GM23338 (cell line): Measurements from ENCODE around the gene GRID2. TPM values are rescaled to one million over a fixed set of nuclear protein-coding genes. Genes with fewer than 3 reads are reported as not detected.

Experiments used
- ATAC-seq: fragments of 200-7000 bp; cut with Tn5 transposase; 3 replicates; pipeline ENCODE4 v1.9.1; 2020
- DNase-seq: peaks from one replicate; pipeline ENCODE4 v3.0.0-alpha.2; 2015; ENCODE audit warnings: low spot score
- H2AFZ ChIP-seq: fragments of 200-600 bp; sonication (generic); 2 replicates; pipeline ENCODE4 v1.8.0; 2016; ENCODE audit warnings: antibody characterized with exemption, mild to moderate bottlenecking, moderate library complexity
- H3F3A ChIP-seq: fragments of 200-600 bp; sonication (generic); replicated peaks from 2 replicates; pipeline ENCODE4 v1.8.0; 2017; ENCODE audit warnings: antibody characterized with exemption, mixed run types, low read depth
- H3K27ac ChIP-seq: fragments of 200-600 bp; sonication (generic); 2 replicates; pipeline ENCODE4 v1.6.1; 2016; ENCODE audit warnings: low read depth
- H3K27me3 ChIP-seq: fragments of 200-600 bp; sonication (generic); 2 replicates; pipeline ENCODE4 v1.8.0; 2016; ENCODE audit warnings: mild to moderate bottlenecking, mixed run types, moderate library complexity; ENCODE audit not compliant: insufficient read depth
- H3K36me3 ChIP-seq: fragments of 200-600 bp; sonication (generic); 2 replicates; pipeline ENCODE4 v1.8.0; 2016; ENCODE audit warnings: mild to moderate bottlenecking; ENCODE audit not compliant: insufficient read depth
- H3K4me1 ChIP-seq: fragments of 200-600 bp; sonication (generic); 2 replicates; pipeline ENCODE4 v1.8.0; 2016; ENCODE audit warnings: mild to moderate bottlenecking, moderate library complexity; ENCODE audit not compliant: insufficient read depth
- H3K4me2 ChIP-seq: fragments of 200-600 bp; sonication (generic); 2 replicates; pipeline ENCODE4 v1.7.1; 2017; ENCODE audit warnings: mixed run types
- H3K4me3 ChIP-seq: fragments of 200-600 bp; sonication (generic); 2 replicates; pipeline ENCODE4 v1.6.1; 2016; ENCODE audit warnings: mixed run types
- H3K79me2 ChIP-seq: fragments of 200-600 bp; sonication (generic); replicated peaks from 2 replicates; pipeline ENCODE4 v1.8.0; 2017; ENCODE audit warnings: mild to moderate bottlenecking; ENCODE audit not compliant: insufficient read depth
- H3K9me2 ChIP-seq: fragments of 200-600 bp; sonication (generic); 2 replicates; pipeline ENCODE4 v1.8.0; 2017; ENCODE audit not compliant: insufficient read depth
- H4K20me1 ChIP-seq: fragments of 200-600 bp; sonication (generic); replicated peaks from 2 replicates; pipeline ENCODE4 v1.8.0; 2017; ENCODE audit warnings: mild to moderate bottlenecking; ENCODE audit not compliant: insufficient read depth
- H3K27ac Mint-ChIP-seq: 2 replicates; pipeline ENCODE4 v1.8.0; 2020; ENCODE audit warnings: inconsistent platforms, mild to moderate bottlenecking, moderate library complexity, mixed read lengths
- H3K27me3 Mint-ChIP-seq: 3 replicates; pipeline ENCODE4 v1.8.0; 2022; ENCODE audit warnings: low read depth, mild to moderate bottlenecking, moderate library complexity, mixed read lengths, inconsistent platforms; ENCODE audit not compliant: insufficient read depth, poor library complexity
- H3K36me3 Mint-ChIP-seq: 3 replicates; pipeline ENCODE4 v1.8.0; 2021; ENCODE audit warnings: low read depth, mild to moderate bottlenecking, inconsistent platforms, moderate library complexity, mixed read lengths
- H3K4me1 Mint-ChIP-seq: 3 replicates; pipeline ENCODE4 v1.8.0; 2020; ENCODE audit warnings: mild to moderate bottlenecking, inconsistent platforms, mixed read lengths
- H3K4me3 Mint-ChIP-seq: 3 replicates; pipeline ENCODE4 v1.8.0; 2021; ENCODE audit warnings: moderate library complexity, mild to moderate bottlenecking, inconsistent platforms, mixed read lengths
- H3K9me3 Mint-ChIP-seq: 3 replicates; pipeline ENCODE4 v1.8.0; 2020; ENCODE audit warnings: moderate library complexity, mild to moderate bottlenecking, inconsistent platforms, mixed read lengths
- CREB1 ChIP-seq: fragments of 250-450 bp; sonication (Bioruptor Pico); IDR thresholded peaks from 2 replicates; pipeline ENCODE4 v1.5.0; 2020; ENCODE audit warnings: low read depth, mild to moderate bottlenecking, moderate library complexity
- ETS1 ChIP-seq: IDR thresholded peaks from 2 replicates; pipeline ENCODE4 v1.6.1; 2016; ENCODE audit warnings: antibody characterized with exemption
- EZH2 ChIP-seq: fragments of 200-600 bp; sonication (generic); IDR thresholded peaks from one replicate; pipeline ENCODE4 v1.8.0; 2017; ENCODE audit warnings: antibody characterized with exemption, mild to moderate bottlenecking, low read depth; ENCODE audit not compliant: unreplicated experiment
- EZH2phosphoT487 ChIP-seq: fragments of 200-600 bp; sonication (generic); IDR thresholded peaks from one replicate; pipeline ENCODE4 v1.8.1; 2018; ENCODE audit warnings: antibody characterized with exemption; ENCODE audit not compliant: unreplicated experiment
- JUNB ChIP-seq: IDR thresholded peaks from one replicate; pipeline ENCODE4 v1.6.1; 2016; ENCODE audit warnings: antibody characterized with exemption; ENCODE audit not compliant: unreplicated experiment
- NANOG ChIP-seq: IDR thresholded peaks from 2 replicates; pipeline ENCODE4 v1.6.1; 2016; ENCODE audit warnings: antibody characterized with exemption, borderline replicate concordance
- POLR2AphosphoS5 ChIP-seq: IDR thresholded peaks from 2 replicates; pipeline ENCODE4 v1.6.1; 2016; ENCODE audit warnings: antibody characterized with exemption, low read depth
- STAT1 ChIP-seq: IDR thresholded peaks from one replicate; pipeline ENCODE4 v1.6.1; 2016; ENCODE audit warnings: antibody characterized with exemption; ENCODE audit not compliant: unreplicated experiment
- ZNF114 ChIP-seq: fragments of 250-450 bp; sonication (Bioruptor Pico); IDR thresholded peaks from 2 replicates; pipeline ENCODE4 v1.5.0; 2020; ENCODE audit warnings: mild to moderate bottlenecking, moderate library complexity
- ZNF331 ChIP-seq: fragments of 250-450 bp; sonication (Bioruptor Pico); IDR thresholded peaks from 2 replicates; pipeline ENCODE4 v1.5.0; 2020; ENCODE audit warnings: low read depth, mild to moderate bottlenecking, moderate library complexity
- ZNF462 ChIP-seq: fragments of 250-450 bp; sonication (Bioruptor Pico); IDR thresholded peaks from 2 replicates; pipeline ENCODE4 v1.5.0; 2020; ENCODE audit warnings: mild to moderate bottlenecking, moderate library complexity
- polyA plus RNA-seq: library from polyadenylated mRNA; unstranded; fragments of >200 nt; fragmentation: Nextera tagmentation; extraction: Ambion mirVana; gene quantifications from 2 replicates; pipeline ENCODE4 v1.2.1, GENCODE V29; 2016
- total RNA-seq: library from RNA; depleted of rRNA; stranded (reverse); fragments of >200 nt; shearing (Covaris generic); gene quantifications from 2 replicates; pipeline ENCODE4 v1.2.3, GENCODE V29; 2014

GRID2 gene
- total and polyA plus RNA-seq, 2 experiments from 2014 or later: 19.9 to 65.4 TPM

GRCh38 chr4:93116624-93117023 is 812.9 kb downstream of the GRID2 start (continued):
- TF ChIP-seq ZNF462 (CRISPR knock-in tag) (no peak), CREB1 (CRISPR knock-in tag) (no peak), ZNF114 (CRISPR knock-in tag) (no peak), ZNF331 (no peak), ETS1 (no peak), JUNB (no peak), NANOG (no peak), EZH2phosphoT487 (no peak), POLR2AphosphoS5 (no peak), STAT1 (no peak), EZH2 (no peak)

GRCh38 chr4:93127489-93127888 is 823.7 kb downstream of the GRID2 start:
- Histone ChIP-seq H3K79me2 (no peaks in the 10 kb centered on the region), H3K4me2 (no peak overlapping the region), H3F3A (no peaks in the 10 kb centered on the region), H4K20me1 (no peaks in the 10 kb centered on the region), H3K27me3 (no peaks in the 10 kb centered on the region), H3K27ac (no peak overlapping the region), H3K9me2 (no peaks in the 10 kb centered on the region), H3K4me1 (peaks cover 9% of the 10 kb centered on the region), H3K4me3 (no peak overlapping the region), H3K36me3 (no peaks in the 10 kb centered on the region), H2AFZ (no peak overlapping the region)
- ATAC-seq (no peak), DNase-seq (no peak)
- Mint-ChIP-seq H3K27me3 (no peaks in the 10 kb centered on the region), H3K4me1 (peaks cover 12% of the 10 kb centered on the region), H3K9me3 (no peaks in the 10 kb centered on the region; the same call in 2 of the 3 replicates), H3K36me3 (peaks cover 6% of the 10 kb centered on the region; the same call in 2 of the 3 replicates), H3K27ac (no peak overlapping the region), H3K4me3 (no peak overlapping the region)
- TF ChIP-seq ETS1: no peak
- TF ChIP-seq EZH2phosphoT487: no peak
